ENCODE results near the gene DDT.
A peak's percentile ranks its signal among the peaks of the same experiment; 100 is the strongest.
"Not testable (repeated sequence)": the region's sequence is repeated elsewhere in the genome, so short reads cannot be mapped to it uniquely, and the experiment has no call there.

DDT gene

DNA sequence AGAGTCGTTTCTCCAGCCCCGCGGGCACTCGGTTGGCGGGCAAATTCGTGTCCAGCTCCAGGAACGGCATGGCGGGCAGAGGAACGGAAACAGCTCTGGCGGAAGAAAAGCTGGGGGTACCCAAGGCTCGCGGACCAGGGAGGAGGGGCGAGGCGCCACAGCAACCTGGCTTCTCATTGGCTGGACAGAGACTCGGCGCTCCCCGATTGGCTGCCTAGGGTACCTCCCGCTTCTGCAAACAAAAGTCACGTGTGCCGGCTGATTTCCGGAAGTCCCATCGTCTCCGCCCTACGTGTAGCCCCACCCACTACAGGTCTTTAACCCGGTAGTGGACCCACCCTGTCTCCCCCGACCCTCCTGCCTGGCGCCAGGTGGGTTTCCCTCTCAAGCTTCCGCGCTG, at the start of gene DDT:
DDT (minus strand) TSS at position 97 of the 400 bp plus-strand sequence; CDS start at position 70, 27 bp downstream.
- DNase-seq: not testable (repeated sequence)

DNA sequence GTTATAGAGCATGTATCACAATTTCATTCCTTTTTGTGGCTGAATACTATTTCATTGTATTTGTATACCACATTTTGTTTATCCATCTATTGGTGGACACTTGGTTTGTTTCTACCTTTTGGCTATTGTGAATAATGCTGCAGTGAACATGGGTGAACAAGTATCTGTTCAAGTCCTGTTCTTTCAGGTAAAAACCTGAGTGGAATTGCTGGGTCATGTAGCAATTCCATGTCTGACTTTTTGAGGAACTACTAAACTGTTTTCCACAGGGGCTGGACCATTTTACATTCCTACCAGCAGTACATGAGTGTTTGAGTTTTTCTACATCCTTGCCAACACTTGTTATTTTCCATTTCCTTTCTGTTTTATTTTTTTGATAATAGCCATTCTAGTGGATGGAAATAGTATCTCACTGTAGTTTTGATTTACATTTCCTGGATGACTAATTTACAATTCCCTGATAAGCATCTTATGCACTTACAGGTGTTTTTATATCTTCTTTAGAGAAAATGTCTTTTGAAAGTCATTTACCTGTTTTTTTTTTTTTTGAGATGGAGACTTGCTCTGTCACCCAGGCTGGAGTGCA, 49.1 kb upstream of the DDT start:
- no peak for DNase-seq

DNA sequence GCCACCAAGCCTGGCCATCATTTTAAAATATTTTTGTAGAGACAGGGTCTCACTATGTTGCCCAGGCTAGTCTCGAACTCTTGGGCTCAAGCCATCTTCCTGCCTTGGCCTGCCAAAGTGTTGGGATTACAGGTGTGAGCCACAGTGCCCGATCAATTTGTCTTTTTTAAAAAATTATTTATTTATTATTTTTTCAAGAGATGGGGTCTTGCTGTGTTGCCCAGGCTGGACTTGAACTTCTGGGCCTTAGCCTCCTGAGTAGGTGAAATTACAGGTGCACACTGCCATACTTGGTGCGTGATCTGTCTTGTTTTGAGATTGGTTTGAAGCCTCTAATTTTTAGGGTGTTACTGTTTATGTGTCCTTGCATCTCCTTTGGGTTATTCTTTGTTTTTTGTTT, 47.1 kb upstream of the DDT start:
- no peak for DNase-seq

DNA sequence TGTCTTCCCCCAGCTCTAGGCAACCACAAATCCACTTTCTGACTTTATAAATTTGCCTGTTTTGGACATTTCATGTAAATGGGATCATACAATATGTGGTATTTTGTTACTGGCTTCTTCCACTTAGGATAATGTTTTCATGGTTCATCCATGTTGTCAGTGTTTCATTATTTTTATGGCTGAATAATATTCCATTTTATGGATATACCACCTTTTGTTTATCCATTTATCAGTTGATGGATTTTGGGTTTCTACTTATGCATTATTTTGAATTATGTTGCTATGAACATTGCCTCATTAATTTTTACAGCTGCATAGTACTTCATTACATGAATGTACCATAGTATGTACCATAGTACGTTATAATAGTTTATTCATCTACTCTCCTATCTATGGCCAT, 41.9 kb upstream of the DDT start:
- no peak for DNase-seq

DNA sequence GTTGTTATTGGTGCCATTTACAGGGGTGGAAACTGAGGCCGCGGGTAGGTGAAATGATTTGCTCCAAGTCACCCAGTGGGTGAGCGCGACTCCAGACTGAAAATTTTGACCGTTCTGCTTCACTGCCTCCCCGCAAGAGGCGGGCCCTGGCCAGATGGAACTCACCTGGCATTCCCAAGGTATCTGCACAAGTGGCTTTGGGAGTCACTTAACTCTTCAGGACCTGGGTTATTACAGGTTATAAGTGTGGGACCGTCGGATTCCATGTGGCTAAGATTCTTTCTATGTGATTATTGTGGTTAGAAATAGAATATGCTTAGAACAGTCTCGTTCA, 37.5 kb upstream of the DDT start:
- peak in 1 of 2 experiments; percentile 62 for DNase-seq

DNA sequence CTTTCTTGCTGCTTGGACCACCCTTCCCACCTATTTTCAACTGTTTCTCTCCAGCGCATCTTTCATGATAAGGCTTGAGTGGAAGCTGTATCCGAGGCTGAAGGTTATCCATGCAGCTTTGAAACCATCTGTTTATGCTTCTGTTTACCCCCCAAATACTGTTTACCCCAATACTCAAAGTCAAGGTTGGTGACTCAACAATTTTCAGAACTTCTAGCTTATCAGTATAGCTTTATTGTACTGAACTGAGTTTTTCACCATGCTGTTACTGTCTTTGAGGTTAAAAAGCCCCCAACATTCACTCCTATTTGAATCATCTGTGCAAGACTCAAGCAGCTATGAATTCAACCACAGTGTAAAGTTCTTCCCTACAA, 35.8 kb upstream of the DDT start:
- no peak for DNase-seq

DNA sequence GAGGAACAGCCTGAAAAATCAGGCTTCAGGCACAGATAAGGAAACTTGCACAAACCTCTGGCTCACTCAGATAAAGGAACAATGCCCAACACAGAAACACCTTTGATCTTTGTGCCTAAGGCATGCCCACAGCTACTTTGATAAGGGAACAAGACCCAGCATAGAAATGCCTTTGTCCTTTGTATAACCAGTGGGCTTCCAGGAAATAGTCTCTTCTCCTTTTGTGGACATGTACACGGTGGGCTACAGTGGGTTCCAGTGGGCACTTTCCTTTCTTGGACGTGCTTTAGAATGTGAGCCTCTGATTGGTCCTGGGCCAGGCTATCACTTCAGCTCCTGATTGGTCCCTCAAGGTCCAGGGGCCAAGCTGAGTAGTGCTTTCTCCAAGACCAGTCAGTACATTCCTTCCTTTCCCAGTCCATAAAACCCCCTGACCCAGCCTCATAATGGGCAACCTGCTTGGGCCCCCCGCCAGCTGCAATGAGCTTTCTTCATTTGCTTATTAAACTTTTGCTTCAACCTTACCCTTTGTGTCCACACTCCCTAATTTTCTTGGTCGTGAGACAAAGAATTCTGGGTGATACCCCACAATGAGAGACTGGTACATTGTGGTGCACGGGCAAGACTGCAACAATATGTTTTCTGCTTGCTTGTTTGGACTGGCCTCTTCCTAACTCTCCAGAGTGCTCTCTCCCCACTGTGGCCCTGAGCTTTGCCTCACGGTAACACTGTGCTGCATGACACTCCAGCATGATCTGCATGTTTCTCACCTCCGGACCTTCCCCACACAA, 35.2 kb upstream of the DDT start:
- DNase-seq: no peak

DNA sequence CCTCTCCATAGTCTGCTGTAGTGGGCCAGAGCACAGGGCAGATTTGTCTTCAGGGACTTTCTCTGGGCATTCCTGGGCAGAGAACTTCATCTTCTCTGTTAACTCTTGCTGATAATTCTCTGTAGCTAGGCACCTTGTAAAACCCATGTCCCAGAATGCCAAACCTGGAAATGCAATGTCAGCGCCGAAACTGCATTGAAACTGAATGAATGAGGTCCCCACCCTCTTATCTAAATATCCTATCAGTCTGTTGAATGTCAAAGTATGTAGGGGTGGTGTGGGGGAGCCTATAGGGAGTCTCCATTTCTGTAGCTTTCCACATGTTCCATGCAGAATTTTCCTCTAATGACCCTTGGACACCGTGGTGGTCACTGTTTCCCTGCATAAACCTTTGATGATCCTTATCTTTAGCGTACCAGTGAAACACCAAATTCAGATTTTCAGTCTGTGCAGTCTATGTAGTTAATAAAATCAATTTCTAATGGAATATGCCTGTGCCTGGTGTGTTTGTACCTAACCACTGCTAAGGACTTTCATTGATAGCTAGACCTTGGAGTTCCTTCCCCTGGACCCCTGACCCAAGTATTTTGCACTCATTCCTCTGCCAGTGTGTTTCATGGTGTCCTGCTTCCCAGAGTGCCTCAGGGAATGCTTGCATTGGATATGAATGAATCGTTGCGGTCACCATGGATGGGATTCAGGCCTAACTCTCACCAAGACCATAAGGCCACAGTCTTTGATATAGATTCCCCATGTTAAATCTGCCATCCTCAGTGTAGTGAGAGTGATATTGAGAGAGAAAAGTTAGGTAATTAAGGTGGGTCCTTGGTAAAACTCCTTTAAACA, 34.4 kb upstream of the DDT start:
- no peak for DNase-seq

DNA sequence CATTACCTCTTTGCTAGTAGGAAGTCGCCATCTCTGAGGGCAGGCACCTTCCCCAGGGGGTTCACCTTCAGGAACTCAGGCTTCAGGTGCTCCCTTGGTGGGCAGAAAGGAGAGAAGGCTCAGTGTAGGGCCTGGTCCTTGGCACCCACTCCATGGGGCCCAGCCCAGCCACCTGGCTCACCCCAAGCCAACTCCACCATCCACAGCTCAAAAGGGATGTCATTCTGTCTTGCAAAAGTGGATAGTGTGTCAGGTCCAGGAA, 33.7 kb upstream of the DDT start:
- no peak for DNase-seq

DNA sequence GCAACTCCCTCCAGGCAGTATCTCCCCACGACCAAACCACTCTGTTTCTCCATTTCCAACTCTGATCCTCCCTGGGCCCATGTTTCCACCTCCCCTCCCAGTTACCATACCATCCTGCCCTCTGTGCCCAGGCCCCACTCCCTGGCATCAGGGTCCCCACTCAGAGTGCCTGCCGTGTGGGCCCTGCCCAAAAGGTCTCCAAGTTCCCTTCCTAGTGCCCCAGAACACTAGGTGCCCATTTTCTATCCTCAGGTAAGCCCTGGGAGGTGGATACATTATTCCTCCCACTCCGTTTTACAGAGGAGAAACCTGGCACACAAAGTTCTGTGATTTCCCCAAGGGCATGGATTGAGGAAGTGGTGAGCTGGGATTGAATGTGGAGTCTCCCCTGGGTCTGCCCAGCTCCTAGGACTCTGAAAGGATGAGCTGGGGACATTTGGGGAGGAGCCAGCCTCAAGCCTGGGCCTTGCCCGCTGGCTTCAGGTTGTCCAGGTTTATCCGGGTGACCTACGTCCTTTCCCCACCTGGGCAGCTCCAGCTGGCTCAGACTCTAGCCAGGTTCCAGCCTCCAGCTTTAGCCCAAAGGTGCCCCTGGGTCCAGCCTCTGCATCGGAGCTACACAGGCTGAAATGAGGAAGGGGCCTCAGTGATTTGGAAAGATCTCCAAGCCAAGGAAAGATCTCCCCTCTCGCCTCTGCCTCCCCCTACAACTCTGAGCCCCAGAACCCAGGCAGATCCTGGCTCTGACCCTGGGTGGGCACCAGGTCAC, 33.2 kb upstream of the DDT start:
- DNase-seq: no peak

DNA sequence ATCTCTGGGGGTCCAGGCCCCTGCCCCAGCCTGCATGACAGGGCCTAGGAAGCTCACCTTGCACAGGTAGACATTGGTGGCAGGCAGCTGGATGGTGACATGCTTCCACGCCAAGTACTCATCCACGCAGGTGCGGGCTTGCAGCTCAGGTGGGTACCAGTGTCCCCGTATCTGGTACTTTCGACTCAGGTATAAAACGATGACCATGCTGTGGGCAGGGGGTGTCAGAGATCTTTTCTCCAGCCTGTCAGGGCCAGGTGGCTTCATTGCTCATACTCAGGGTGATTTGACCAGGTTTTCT, 32.6 kb upstream of the DDT start:
- no peak for DNase-seq

DNA sequence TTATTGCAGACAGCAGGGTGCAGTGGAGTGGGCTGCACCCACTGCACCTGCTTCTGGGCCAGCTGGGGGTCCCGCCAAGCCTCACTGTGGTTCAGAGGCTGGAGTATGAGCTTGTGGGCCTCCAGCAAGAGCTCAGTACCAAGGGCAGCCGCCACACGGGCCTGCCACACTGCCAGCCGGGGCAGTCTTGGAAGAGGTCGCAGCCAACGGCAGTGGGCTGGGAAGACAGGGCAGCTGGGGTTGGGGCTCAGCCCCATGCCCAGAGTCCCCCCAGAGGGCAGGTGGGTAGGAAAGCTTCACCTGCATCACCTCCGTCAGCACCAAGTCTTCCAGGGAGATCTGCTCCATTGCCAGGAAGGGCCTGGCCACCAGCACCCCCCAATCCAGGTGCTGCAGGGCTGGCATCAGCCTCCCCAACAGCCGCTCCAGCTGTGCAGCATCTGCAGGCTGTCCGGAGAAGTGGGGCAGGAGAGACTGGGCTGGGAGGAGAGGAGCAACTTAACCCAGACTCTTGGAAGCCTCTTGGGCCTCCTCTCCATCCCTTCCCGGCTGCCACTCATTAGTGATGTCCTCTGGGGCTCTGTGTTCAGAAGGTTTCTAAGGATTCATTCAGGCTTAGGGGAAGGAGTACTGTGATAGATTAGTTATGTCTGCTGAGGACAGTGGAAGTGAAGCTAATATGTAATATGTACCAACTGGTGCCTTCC, 32.1 kb upstream of the DDT start:
- DNase-seq: no peak

DNA sequence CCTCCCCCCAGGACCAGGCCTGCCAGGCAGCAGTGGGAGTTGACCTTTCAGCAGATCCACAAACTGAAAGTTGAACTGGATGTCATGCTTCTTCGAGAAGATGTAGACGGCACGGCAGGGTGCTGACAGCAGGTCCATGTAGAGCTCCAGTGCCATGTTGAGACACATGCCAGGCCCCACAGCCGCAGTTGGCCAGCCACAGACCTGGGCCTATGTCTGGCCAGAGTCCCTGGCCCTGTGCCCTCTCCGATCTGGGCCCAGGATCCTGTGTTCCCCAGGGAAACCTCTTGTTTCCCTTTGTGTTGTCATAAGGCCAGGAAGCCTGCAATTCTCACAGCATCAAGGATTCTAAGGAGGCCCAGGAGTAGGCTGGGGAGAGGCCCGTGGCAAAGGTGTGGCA, 31.0 kb upstream of the DDT start, which contains the start of gene GSTT4:
GSTT4 (minus strand) TSS at position 253 of the 400 bp plus-strand sequence; CDS start at position 156, 97 bp downstream.
- no peak for DNase-seq

DNA sequence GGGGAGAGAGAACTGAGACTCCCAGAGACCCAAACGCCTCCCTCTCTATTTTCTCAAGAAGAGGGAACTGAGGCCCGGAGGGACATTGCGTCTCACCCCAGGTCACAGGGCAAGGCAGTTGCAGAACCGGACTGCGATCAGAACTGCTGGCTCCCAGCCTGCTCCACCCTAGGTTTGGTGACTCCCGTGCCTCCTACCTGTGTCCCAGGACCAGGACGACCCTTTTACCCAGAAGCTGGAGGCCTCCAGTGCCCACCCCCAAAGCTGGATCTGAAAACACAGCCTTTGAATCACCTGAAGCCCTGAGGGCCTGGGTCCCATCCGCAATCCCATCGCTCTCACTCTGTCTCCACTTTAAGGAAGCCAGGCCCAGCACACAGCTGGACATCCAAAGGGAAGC, 29.6 kb upstream of the DDT start:
- DNase-seq: no peak

DNA sequence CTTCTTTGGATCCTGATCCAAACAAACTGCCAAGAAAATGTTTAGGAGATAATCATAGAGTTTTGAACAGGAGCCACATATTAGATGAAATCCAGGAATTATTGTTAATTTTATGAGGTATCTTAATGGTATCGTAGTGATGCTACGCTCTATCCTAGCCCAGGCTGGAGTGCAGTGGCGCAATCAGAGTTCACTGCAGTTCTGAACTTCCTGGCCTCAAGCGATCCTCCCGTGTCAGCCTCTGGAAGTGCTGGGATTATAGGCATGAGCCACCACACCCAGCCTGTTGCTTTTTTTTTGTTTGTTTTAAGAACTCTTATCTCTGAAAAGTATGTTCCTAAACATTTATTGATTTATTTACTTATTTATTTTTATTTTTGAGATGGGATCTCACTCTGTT, 28.6 kb upstream of the DDT start:
- DNase-seq: no peak

DNA sequence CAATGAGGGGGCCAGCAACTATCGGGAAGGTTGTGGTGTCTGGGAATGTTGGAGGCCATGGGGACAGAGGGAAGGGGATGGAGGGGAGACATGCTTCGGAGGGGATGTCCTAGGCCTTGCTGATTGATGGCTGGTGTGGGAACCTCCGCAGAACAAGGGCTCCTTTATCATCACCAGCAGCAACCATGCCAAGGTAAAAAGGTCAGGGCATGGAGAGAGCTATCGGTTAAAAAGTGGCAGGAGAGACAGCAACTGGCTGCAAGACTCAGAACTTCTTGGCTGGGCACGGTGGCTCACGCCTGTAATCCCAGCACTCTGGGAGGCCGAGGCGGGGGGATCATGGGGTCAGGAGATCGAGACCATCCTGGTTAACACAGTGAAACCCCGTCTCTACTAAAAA, 28.0 kb upstream of the DDT start:
- no peak for DNase-seq

DNA sequence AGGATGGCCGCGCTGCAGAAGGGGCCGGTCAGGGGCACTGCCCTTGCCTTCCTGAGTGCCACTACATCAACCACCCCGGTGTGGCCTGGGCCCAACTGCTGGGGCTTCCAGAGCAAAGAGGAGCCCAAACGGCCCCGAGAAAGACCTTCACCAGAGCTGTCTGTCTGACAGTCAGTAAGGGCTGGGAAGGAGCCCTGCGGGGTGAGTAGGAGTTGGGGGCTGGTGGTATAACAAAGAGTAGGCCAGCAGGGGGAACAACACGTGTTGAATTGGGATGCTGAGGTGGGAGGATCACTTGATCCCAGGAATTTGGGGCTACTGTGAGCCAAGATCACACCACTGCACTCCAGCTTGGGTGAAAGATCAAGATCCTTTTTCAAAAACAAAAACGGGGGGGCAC, 27.1 kb upstream of the DDT start:
- DNase-seq: no peak

DNA sequence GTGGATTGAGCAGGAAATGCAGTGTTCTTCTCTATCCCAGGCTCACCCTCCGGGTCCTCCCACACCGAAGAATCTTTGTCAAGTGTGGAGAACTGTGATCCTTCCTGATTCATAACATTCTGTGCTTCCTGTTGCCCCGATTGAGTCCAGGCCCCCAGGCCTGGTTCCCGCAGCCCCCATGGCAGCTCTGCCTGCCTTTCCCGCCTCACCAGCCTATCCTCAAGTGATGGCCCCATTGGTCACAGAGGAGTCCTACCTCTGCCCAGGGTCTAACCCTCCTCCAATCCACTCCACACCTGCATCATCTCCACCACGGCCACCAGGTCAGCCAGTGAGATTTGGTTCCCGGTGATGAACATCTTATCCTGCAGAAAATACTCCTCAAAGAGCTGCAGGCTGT, 25.5 kb upstream of the DDT start:
- DNase-seq: not testable (repeated sequence)

DNA sequence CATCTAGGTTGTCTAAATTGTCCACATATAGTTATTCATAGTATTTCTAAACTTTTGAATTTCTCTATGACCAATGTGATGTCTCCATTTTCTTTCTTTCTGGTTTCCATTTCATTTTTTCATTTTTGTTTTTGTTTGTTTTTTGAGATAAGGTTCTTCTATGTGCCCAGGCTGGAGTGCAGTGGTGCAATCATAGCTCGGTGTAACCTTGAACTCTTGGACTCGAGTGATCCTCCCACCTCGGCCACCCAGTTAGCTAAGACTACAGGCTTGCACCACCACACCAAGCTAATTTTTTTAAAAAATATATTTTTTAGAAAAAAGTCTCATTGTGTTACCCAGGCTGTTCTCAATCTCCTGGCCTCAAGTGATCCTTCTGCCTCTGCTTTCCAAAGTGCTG, 22.9 kb upstream of the DDT start:
- DNase-seq: no peak

DNA sequence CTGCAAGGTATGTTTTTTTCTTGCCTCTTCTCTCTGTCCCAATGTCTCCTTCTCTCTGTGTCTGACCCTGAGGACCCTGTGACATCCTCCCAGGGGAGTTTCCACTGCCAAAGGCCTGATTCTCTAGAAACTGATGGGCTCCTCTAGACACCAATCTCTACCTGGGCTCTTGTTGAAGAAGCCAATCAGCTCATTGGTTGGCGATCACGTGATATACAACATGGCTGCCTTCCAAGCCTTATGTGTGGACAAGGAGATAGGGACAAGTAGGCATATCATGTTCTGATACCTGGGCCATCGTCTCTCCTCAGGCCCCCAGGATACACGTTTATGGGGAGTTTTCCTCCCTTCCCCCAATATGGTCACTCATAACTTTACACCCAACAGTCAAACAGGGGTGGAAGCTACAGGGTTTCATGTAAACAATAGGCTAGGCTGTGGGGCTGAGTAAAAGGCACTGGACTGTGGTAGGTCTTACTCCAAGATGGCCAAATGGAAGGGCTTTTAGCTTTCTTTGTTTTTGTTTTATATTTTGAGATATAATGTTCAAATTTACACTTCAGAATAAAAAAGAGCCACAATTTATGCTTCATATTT, 19.4 kb upstream of the DDT start:
- DNase-seq: not testable (repeated sequence)

DNA sequence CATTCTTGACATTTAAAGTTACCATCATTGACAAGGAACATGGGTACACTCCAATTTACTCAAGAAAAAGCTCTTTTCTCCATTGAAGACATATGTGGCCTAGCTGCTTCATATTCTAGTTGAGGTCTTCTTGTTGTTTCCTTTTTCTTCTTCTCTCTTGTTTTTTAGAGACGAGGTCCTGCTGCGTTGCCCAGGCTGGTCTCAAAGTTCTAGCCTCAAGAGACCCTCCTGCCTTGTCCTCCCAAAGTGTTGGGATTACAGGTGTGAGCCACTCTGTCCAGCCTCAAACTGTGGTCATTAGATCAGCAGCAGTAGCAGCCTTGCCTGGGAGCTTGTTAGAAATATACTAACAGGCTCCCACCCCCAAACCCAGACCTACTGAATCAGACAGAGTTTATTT, 18.8 kb upstream of the DDT start:
- DNase-seq: not testable (repeated sequence)

DNA sequence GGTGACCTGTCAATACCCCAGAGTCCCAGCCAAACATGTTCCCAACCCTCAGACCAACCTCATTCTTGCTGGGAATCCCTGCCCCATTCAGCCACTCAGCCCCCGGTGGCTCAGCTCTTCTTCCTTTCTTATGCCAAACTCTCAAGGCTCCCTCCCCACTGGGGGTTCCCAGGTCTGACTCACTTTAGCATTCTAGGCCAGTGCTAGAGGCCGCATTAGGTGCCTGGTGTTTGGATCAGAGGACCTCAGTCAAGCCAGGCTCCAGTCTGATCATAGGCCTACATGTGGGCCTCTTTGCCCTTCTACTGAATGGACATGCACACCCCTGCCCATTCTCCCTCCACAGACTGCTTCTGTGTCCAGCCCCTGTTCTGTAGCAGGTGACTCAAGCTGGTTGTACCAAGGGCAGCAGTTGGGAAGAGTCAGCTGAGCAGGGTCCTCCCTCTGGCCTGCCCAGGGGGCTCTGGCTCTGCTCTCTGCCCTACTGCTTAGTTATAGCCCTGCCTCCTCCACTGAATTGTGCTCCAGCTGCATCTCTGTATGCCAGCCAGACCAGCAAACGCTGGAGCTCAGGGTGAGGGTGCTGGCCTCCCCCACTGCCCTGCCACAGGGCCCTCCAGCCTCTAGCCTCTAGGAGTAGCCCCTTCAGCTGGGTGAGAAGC, 15.5 kb upstream of the DDT start:
- not testable (repeated sequence) for DNase-seq
